Measurements from ENCODE around the gene ZNF497.

ZNF497 gene

DNA sequence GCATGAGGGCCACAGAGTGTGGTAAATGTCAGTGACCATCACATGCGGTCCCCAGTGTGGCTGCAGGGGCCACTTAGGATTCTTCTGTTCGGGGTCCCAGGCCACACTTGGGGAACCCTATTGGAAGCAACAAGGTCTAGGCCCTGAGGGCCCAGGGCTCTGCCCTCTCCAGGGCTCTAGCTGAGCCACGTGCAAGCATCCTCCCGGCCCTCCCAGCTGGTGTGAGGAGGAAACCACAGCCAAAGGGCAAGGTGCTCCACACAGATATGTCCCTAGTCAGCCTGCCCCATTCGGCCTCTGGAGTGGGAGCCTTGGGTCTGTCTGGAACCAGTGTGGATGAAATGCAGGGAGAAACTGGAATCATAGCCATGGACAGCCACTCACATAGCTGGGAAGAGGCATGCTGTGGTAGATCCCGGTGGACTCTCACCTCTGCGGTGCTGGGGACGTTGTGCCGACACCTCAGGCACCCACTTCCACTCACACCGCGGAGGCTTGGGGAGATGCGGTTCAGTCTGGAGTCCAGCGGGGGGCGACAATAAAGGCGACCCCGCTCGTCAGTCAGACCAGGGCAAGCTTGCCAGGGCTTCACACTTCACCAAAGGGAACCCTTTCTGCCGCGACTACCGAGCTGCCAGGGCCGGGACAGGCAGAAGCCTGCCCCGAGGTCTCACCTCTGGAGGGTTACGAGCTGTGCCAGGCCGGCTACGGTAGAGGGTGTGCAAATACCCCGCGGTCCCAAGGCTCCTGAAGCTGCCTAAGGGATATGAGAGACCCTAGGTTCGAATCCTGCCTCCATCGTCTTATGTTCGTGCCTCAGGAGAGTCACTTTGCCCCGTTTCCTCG is 4.3 kb upstream of the ZNF497 start:
- H3K4me2 ChIP-seq (ENCODE audit: low read length): no peak overlapping the region
- 0 out of 2 replicates have a peak, but pooled peaks cover 2% of the 10 kb centered on the region for H3F3A ChIP-seq (ENCODE audit: control insufficient read depth, insufficient read depth)
- H3K27me3 ChIP-seq (ENCODE audit: control insufficient read depth, low read length): no peaks in the 10 kb centered on the region
- TF ChIP-seq, protein P1, sequence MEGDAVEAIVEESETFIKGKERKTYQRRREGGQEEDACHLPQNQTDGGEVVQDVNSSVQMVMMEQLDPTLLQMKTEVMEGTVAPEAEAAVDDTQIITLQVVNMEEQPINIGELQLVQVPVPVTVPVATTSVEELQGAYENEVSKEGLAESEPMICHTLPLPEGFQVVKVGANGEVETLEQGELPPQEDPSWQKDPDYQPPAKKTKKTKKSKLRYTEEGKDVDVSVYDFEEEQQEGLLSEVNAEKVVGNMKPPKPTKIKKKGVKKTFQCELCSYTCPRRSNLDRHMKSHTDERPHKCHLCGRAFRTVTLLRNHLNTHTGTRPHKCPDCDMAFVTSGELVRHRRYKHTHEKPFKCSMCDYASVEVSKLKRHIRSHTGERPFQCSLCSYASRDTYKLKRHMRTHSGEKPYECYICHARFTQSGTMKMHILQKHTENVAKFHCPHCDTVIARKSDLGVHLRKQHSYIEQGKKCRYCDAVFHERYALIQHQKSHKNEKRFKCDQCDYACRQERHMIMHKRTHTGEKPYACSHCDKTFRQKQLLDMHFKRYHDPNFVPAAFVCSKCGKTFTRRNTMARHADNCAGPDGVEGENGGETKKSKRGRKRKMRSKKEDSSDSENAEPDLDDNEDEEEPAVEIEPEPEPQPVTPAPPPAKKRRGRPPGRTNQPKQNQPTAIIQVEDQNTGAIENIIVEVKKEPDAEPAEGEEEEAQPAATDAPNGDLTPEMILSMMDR (IDR thresholded peaks at IDR 0.05; ENCODE audit: low read depth, low read length, poor library complexity, severe bottlenecking): peak; percentile 39
- TF ChIP-seq EZH2phosphoT487 (IDR thresholded peaks at IDR 0.05; ENCODE audit: borderline replicate concordance, low read length): no peak
- H3K9me3 ChIP-seq (ENCODE audit: control insufficient read depth, insufficient read depth, low read length): no peaks in the 10 kb centered on the region
- H3K4me3 ChIP-seq (ENCODE audit: low read length): no peak overlapping the region
- H3K36me3 ChIP-seq (ENCODE audit: control insufficient read depth, low read length): peaks cover 3% of the 10 kb centered on the region; the same call in 1 of the 2 replicates
- peaks cover 4% of the 10 kb centered on the region for H3K79me2 ChIP-seq (ENCODE audit: control insufficient read depth, low read length)
- H3K27ac ChIP-seq (ENCODE audit: low read depth, low read length): no peak overlapping the region
- H3K9me2 ChIP-seq (replicated peaks; ENCODE audit: control insufficient read depth, low read length): no peaks in the 10 kb centered on the region
- H4K20me1 ChIP-seq (ENCODE audit: control insufficient read depth, insufficient read depth, low read depth, low read length): no peaks in the 10 kb centered on the region
- peaks cover 7% of the 10 kb centered on the region for H3K4me1 ChIP-seq (ENCODE audit: control insufficient read depth, low read length)

DNA sequence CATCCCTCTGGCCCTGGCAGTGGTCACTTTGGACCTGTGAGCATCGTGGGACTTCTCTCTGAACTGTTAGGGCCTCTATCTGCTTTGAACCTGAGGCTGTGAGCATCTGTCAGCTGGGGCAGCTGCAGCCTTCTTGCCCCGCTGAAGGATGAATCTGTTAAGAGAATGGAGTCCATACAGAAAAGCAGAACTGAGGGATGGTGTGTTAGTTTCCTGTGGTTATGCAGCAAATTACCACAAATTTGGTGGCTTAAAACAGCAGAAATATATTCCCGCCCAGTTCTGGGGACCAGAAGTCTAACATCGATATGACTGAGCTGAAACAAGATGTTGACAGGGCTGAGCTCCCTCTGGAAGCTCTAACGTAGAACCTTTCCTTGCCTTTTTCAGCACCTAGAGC is 1.6 kb upstream of the ZNF497 start:
- H3K9me3 ChIP-seq (ENCODE audit: control insufficient read depth, insufficient read depth, low read length): no peaks in the 10 kb centered on the region
- no peak overlapping the region for H3K4me3 ChIP-seq (ENCODE audit: low read length)
- peaks cover 15% of the 10 kb centered on the region for H3K4me1 ChIP-seq (ENCODE audit: control insufficient read depth, low read length)
- TF ChIP-seq, protein P1 (IDR thresholded peaks at IDR 0.05; ENCODE audit: low read depth, low read length, poor library complexity, severe bottlenecking): no peak
- TF ChIP-seq EZH2phosphoT487 (IDR thresholded peaks at IDR 0.05; ENCODE audit: borderline replicate concordance, low read length): no peak
- peaks cover 3% of the 10 kb centered on the region; the same call in 1 of the 2 replicates for H3K36me3 ChIP-seq (ENCODE audit: control insufficient read depth, low read length)
- no peaks in the 10 kb centered on the region for H3K27me3 ChIP-seq (ENCODE audit: control insufficient read depth, low read length)
- H4K20me1 ChIP-seq (ENCODE audit: control insufficient read depth, insufficient read depth, low read depth, low read length): no peaks in the 10 kb centered on the region
- H3K4me2 ChIP-seq (ENCODE audit: low read length): no peak overlapping the region
- peaks cover 6% of the 10 kb centered on the region; the same call in 1 of the 2 replicates for H3F3A ChIP-seq (ENCODE audit: control insufficient read depth, insufficient read depth)
- no peak overlapping the region for H3K27ac ChIP-seq (ENCODE audit: low read depth, low read length)
- peaks cover 10% of the 10 kb centered on the region for H3K79me2 ChIP-seq (ENCODE audit: control insufficient read depth, low read length)
- no peaks in the 10 kb centered on the region for H3K9me2 ChIP-seq (replicated peaks; ENCODE audit: control insufficient read depth, low read length)

DNA sequence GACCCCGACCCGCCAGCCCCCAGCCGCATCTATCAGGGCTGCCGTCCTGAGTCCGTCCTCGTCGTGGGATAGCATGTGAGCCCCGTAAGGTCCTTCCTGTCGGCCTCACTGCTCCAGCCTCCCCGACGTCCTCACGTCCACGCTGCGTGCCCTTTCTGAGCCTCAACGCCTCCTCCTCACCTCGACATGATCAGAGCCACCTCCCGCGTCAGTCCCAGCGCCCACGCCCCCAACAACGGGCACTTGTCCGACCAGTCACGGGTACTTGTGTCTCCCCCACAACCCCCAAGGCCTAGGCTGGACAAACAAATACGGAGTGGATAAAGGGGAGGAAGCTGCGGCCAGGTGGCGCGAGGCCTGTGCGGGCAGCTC is 665 bp downstream of the ZNF497 start:
- H3K4me3 ChIP-seq (ENCODE audit: low read length): peak overlapping the region; percentile 99
- H3K4me2 ChIP-seq (ENCODE audit: low read length): peak overlapping the region; percentile 99
- TF ChIP-seq, protein P1 (IDR thresholded peaks at IDR 0.05; ENCODE audit: low read depth, low read length, poor library complexity, severe bottlenecking): no peak
- TF ChIP-seq EZH2phosphoT487 (IDR thresholded peaks at IDR 0.05; ENCODE audit: borderline replicate concordance, low read length): no peak
- H3K27me3 ChIP-seq (ENCODE audit: control insufficient read depth, low read length): peaks cover 1% of the 10 kb centered on the region; the same call in 1 of the 2 replicates
- H3K27ac ChIP-seq (ENCODE audit: low read depth, low read length): peak overlapping the region; percentile 63
- no peaks in the 10 kb centered on the region for H3K9me3 ChIP-seq (ENCODE audit: control insufficient read depth, insufficient read depth, low read length)
- peaks cover 16% of the 10 kb centered on the region for H3K4me1 ChIP-seq (ENCODE audit: control insufficient read depth, low read length)
- no peaks in the 10 kb centered on the region for H3K9me2 ChIP-seq (replicated peaks; ENCODE audit: control insufficient read depth, low read length)
- peaks cover 3% of the 10 kb centered on the region; the same call in 1 of the 2 replicates for H3K36me3 ChIP-seq (ENCODE audit: control insufficient read depth, low read length)
- H4K20me1 ChIP-seq (ENCODE audit: control insufficient read depth, insufficient read depth, low read depth, low read length): no peaks in the 10 kb centered on the region
- peaks cover 6% of the 10 kb centered on the region; the same call in 1 of the 2 replicates for H3F3A ChIP-seq (ENCODE audit: control insufficient read depth, insufficient read depth)
- peaks cover 10% of the 10 kb centered on the region for H3K79me2 ChIP-seq (ENCODE audit: control insufficient read depth, low read length)
